Esophagus muscularis mucosa (tissue), 4 donors: Measurements from ENCODE around the gene GPR89A. TPM values are rescaled to one million over a fixed set of nuclear protein-coding genes. Genes with fewer than 3 reads are reported as not detected.

Source experiments
- DNase-seq: peaks from one replicate; pipeline ENCODE4 v3.0.0-alpha.2; 2017; ENCODE audit errors: extremely low spot score
- H3K27ac ChIP-seq, 4 donors: fragments of 200-600 bp; sonication (generic); replicated peaks in 1 of 4; 1 replicate in 3 of 4; 2 replicates in 1 of 4; pipeline ENCODE4 v1.5.1; 2016 to 2019; ENCODE audit warnings: mild to moderate bottlenecking in 1 of 4
- H3K27me3 ChIP-seq, 4 donors: fragments of 200-600 bp; sonication (generic); one replicate each; pipeline versions ENCODE4 v1.5.1 to v1.6.0; 2016 to 2019
- H3K36me3 ChIP-seq, 4 donors: fragments of 200-600 bp; sonication (generic); one replicate each; pipeline ENCODE4 v1.5.1; 2016 to 2019
- H3K4me1 ChIP-seq, 4 donors: fragments of 200-600 bp; sonication (generic); one replicate each; pipeline ENCODE4 v1.5.1; 2016 to 2019
- H3K4me3 ChIP-seq, 4 donors: fragments of 200-600 bp; sonication (generic); 1 replicate in 2 of 4; 2 replicates in 2 of 4; pipeline ENCODE4 v1.5.1; 2016 to 2019; ENCODE audit warnings: mild to moderate bottlenecking in 4 of 4, moderate library complexity in 1 of 4
- H3K9me3 ChIP-seq, 4 donors: fragments of 200-600 bp; sonication (generic); 1 replicate in 3 of 4; 2 replicates in 1 of 4; pipeline ENCODE4 v1.5.1; 2016 to 2019
- CTCF ChIP-seq, 3 experiments: fragments of 200-600 bp in 2 of 3; fragments of 450-650 bp in 1 of 3; sonication (generic) in 2 of 3; IDR thresholded peaks; one replicate each; pipeline ENCODE4 v1.5.1; 2017 to 2019; ENCODE audit warnings: antibody characterized with exemption in 3 of 3, mild to moderate bottlenecking in 2 of 3, moderate library complexity in 1 of 3
- EP300 ChIP-seq: sonication (generic); formaldehyde crosslinking; IDR thresholded peaks from one replicate; pipeline ENCODE4 v1.6.1; 2017; ENCODE audit warnings: antibody characterized with exemption
- POLR2A ChIP-seq: fragments of 450-650 bp; IDR thresholded peaks from one replicate; pipeline ENCODE4 v1.6.1; 2017; ENCODE audit warnings: antibody characterized with exemption, moderate library complexity, mild to moderate bottlenecking, low read depth
- POLR2AphosphoS5 ChIP-seq, 2 donors: sonication (generic); formaldehyde crosslinking; IDR thresholded peaks; one replicate each; pipeline ENCODE4 v1.6.1; 2017; ENCODE audit warnings: antibody characterized with exemption in 2 of 2
- WGBS: methylation state at CpG from one replicate; pipeline ENCODE4 v1.1.5; 2018; 5-methylcytosine and 5-hydroxymethylcytosine counted together
- intact Hi-C: fragments of 100-400 bp; cut with DNase I; formaldehyde crosslinking; loops from one replicate; pipeline ENCODE4 v1.15.1; 2023
- total RNA-seq, 4 donors: library from RNA; depleted of rRNA; stranded (reverse); fragments of >200 nt; gene quantifications; one replicate each; pipeline versions ENCODE4 v1.1.0 to v1.2.1, GENCODE V29; 2016

The GPR89A gene
- total RNA-seq, 4 donors from 2014 or later, result 14.3 to 21.6 (median 16.0) TPM

- no peaks in the 10 kb centered on the region for H3K9me3 ChIP-seq
- no peaks in the 10 kb centered on the region for H3K27me3 ChIP-seq
- H3K36me3 ChIP-seq, result no peaks in the 10 kb centered on the region
- no peak overlapping the region for H3K4me3 ChIP-seq
- no peak for DNase-seq
- H3K27ac ChIP-seq, result no peak overlapping the region
- TF ChIP-seq POLR2A (no peak), POLR2AphosphoS5 (IDR thresholded peaks at IDR 0.05) (no peak), EP300 (no peak), CTCF (IDR thresholded peaks at IDR 0.05) (no peak)
- 89% methylated on average over 7 of the region's 7 CpGs for WGBS
- intact Hi-C loops, result no loop called here
- no peaks in the 10 kb centered on the region for H3K4me1 ChIP-seq
Measured at GRCh38 chr1:145702826-145703225, 95.0 kb downstream of the GPR89A start.

- TF ChIP-seq EP300 (no peak), POLR2AphosphoS5 (IDR thresholded peaks at IDR 0.05) (no peak), POLR2A (no peak), CTCF (IDR thresholded peaks at IDR 0.05) (no peak)
- intact Hi-C loops, result no loop called here
- Histone ChIP-seq H3K27me3 (no peaks in the 10 kb centered on the region), H3K27ac (no peak overlapping the region), H3K9me3 (no peaks in the 10 kb centered on the region), H3K36me3 (no peaks in the 10 kb centered on the region), H3K4me1 (no peaks in the 10 kb centered on the region), H3K4me3 (no peak overlapping the region)
- no peak for DNase-seq
- 84% methylated on average over 7 of the region's 7 CpGs for WGBS
Measured at GRCh38 chr1:145705622-145706021, 97.8 kb downstream of the GPR89A start.

GRCh38 chr1:145706086-145706664 lies 98.4 kb downstream of the GPR89A start:
- Histone ChIP-seq H3K27ac (no peak overlapping the region), H3K9me3 (no peaks in the 10 kb centered on the region), H3K27me3 (no peaks in the 10 kb centered on the region), H3K36me3 (no peaks in the 10 kb centered on the region), H3K4me1 (peaks cover 0 to 5% (median 2%) of the 10 kb centered on the region in 4 donors), H3K4me3 (no peak overlapping the region)
- no peak for DNase-seq
- 85% methylated on average over 2 of the region's 2 CpGs for WGBS
- intact Hi-C loops, result no loop called here
- TF ChIP-seq CTCF (IDR thresholded peaks at IDR 0.05) (no peak), EP300 (no peak), POLR2A (no peak), POLR2AphosphoS5 (IDR thresholded peaks at IDR 0.05) (no peak)

GRCh38 chr1:145707183-145707867 lies 99.5 kb downstream of the GPR89A start, which contains the start of gene PDZK1:
Gene PDZK1 (minus strand): TSS chr1:145707368. CDS start chr1:145688021, 19,347 bp downstream.
- H3K27ac ChIP-seq, result no peak within 1 kb of the TSS
- H3K4me3 ChIP-seq, result no peak within 1 kb of the TSS
- WGBS, result 76% methylated on average over 7 of the region's 9 CpGs
- TF ChIP-seq POLR2A (no peak), CTCF (IDR thresholded peaks at IDR 0.05) (no peak), POLR2AphosphoS5 (IDR thresholded peaks at IDR 0.05) (no peak), EP300 (no peak)
- DNase-seq, result no peak
- peaks cover 0 to 16% (median 11%) of the 10 kb centered on the region in 4 donors for H3K4me1 ChIP-seq
- no peaks in the 10 kb centered on the region for H3K27me3 ChIP-seq
- intact Hi-C loops, result no loop called here
- no peaks in the 10 kb centered on the region for H3K9me3 ChIP-seq
- H3K36me3 ChIP-seq, result no peaks in the 10 kb centered on the region
